ENCODE measurements around the gene FCHSD2.
"Not testable (repeated sequence)": the region's sequence is repeated elsewhere in the genome, so short reads cannot be mapped to it uniquely, and the experiment has no call there.

DNA sequence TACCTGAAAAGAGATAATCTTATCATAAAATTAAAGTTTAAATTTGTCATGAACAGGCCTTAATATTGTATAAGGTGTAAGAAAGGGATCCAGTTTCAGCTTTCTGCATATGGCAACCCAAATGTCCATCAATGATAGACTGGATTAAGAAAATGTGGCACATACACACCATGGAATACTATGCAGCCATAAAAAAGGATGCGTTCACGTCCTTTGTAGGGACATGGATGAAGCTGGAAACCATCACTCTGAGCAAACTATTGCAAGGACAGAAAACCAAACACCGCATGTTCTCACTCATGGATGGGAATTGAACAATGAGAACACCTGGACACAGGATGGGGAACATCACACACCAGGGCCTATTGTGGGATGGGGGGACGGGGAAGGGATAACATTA, 18.2 kb downstream of the FCHSD2 start:
- not testable (repeated sequence) for TF ChIP-seq EZH2 (IDR thresholded peaks at IDR 0.05; ENCODE audit: borderline replicate concordance, low read depth, low read length, severe bottlenecking)
- TF ChIP-seq, protein P1, sequence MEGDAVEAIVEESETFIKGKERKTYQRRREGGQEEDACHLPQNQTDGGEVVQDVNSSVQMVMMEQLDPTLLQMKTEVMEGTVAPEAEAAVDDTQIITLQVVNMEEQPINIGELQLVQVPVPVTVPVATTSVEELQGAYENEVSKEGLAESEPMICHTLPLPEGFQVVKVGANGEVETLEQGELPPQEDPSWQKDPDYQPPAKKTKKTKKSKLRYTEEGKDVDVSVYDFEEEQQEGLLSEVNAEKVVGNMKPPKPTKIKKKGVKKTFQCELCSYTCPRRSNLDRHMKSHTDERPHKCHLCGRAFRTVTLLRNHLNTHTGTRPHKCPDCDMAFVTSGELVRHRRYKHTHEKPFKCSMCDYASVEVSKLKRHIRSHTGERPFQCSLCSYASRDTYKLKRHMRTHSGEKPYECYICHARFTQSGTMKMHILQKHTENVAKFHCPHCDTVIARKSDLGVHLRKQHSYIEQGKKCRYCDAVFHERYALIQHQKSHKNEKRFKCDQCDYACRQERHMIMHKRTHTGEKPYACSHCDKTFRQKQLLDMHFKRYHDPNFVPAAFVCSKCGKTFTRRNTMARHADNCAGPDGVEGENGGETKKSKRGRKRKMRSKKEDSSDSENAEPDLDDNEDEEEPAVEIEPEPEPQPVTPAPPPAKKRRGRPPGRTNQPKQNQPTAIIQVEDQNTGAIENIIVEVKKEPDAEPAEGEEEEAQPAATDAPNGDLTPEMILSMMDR (IDR thresholded peaks at IDR 0.05; ENCODE audit: borderline replicate concordance, extremely low read depth, low read length, poor library complexity, severe bottlenecking), result not testable (repeated sequence)

Data from DND-41 (cell line).